ENCODE data around the gene TAGAP.
"Not testable (repeated sequence)": the region's sequence is repeated elsewhere in the genome, so short reads cannot be mapped to it uniquely, and the experiment has no call there.

The TAGAP gene

DNA sequence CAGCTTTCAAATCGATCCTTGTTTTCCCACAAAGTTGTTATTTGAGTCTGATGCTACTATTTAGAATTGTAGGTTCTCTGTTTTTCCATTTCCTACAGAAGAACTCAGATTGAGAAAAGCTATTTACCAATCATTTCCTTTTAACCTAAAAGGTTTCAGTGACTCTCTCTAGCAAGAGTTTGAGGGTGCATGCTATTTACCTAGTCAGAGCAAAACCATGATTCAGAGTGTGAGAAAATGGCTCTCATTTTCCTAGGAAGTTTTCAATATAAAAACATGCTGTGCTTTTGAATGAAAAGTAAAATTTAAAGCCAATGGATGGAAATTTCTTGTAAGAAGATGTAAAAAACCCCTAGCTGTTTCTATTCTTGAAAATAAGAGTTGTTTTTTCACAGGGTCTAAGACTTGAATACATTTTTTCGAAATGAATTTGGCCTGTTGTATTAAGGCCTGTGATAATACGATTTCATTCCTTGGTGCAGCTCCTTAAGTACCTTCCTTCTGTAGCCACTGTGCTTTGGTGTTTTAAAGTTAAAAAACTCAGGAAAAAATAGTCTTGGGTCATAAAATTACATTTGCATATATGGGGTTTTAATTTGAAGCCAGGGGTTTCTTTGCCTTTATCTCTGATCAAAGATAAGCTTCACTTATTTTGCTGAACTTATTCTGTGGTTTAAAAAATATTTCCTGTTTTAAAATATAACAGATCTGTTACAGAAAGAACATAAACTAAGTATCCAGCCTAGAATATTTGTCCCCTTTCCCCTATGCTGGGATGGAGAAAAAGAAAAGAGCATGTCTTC lies 26.8 kb downstream of the TAGAP start:
- no peaks in the 10 kb centered on the region for H3K27me3 ChIP-seq (ENCODE audit: control insufficient read depth in 2 of 2, insufficient read depth in 2 of 2, low read length in 2 of 2)
- H3K27ac ChIP-seq (ENCODE audit: low read depth in 2 of 2, low read length in 2 of 2), result no peak overlapping the region

GRCh38 chr6:159014406-159014805 lies 30.4 kb downstream of the TAGAP start:
- no peaks in the 10 kb centered on the region for H3K9me3 ChIP-seq (ENCODE audit: control insufficient read depth in 2 of 2, low read length in 2 of 2)
- no peaks in the 10 kb centered on the region for H3K4me1 ChIP-seq (ENCODE audit: control insufficient read depth in 2 of 2, insufficient read depth in 2 of 2, low read length in 2 of 2)
- no peaks in the 10 kb centered on the region for H3K27me3 ChIP-seq (ENCODE audit: control insufficient read depth in 2 of 2, insufficient read depth in 2 of 2, low read length in 2 of 2)
- H3K9ac ChIP-seq (ENCODE audit: low read depth in 1 of 2, low read length in 2 of 2), result no peak overlapping the region
- H3K27ac ChIP-seq (ENCODE audit: low read depth in 2 of 2, low read length in 2 of 2), result no peak overlapping the region
- H3K4me3 ChIP-seq (ENCODE audit: low read length in 2 of 2), result no peak overlapping the region
- no peaks in the 10 kb centered on the region for H3K36me3 ChIP-seq (ENCODE audit: control insufficient read depth in 2 of 2, insufficient read depth in 2 of 2, low read length in 2 of 2)

More for the DNA sequence above, 26.8 kb downstream of the TAGAP start:
- H3K4me3 ChIP-seq (ENCODE audit: low read length in 2 of 2), result no peak overlapping the region
- no peak overlapping the region for H3K9ac ChIP-seq (ENCODE audit: low read depth in 1 of 2, low read length in 2 of 2)
- H3K9me3 ChIP-seq (ENCODE audit: control insufficient read depth in 2 of 2, low read length in 2 of 2), result no peaks in the 10 kb centered on the region
- H3K4me1 ChIP-seq (ENCODE audit: control insufficient read depth in 2 of 2, insufficient read depth in 2 of 2, low read length in 2 of 2), result no peaks in the 10 kb centered on the region
- no peaks in the 10 kb centered on the region for H3K36me3 ChIP-seq (ENCODE audit: control insufficient read depth in 2 of 2, insufficient read depth in 2 of 2, low read length in 2 of 2)

- Histone ChIP-seq H3K4me3 (ENCODE audit: low read length in 2 of 2) (no peak overlapping the region), H3K36me3 (ENCODE audit: control insufficient read depth in 2 of 2, insufficient read depth in 2 of 2, low read length in 2 of 2) (no peaks in the 10 kb centered on the region), H3K9me3 (ENCODE audit: control insufficient read depth in 2 of 2, low read length in 2 of 2) (no peaks in the 10 kb centered on the region), H3K27me3 (ENCODE audit: control insufficient read depth in 2 of 2, insufficient read depth in 2 of 2, low read length in 2 of 2) (no peaks in the 10 kb centered on the region), H3K4me1 (ENCODE audit: control insufficient read depth in 2 of 2, insufficient read depth in 2 of 2, low read length in 2 of 2) (no peaks in the 10 kb centered on the region), H3K9ac (ENCODE audit: low read depth in 1 of 2, low read length in 2 of 2) (no peak overlapping the region), H3K27ac (ENCODE audit: low read depth in 2 of 2, low read length in 2 of 2) (no peak overlapping the region)
These were observed 31.6 kb downstream of the TAGAP start for GRCh38 chr6:159013229-159013628.

DNA sequence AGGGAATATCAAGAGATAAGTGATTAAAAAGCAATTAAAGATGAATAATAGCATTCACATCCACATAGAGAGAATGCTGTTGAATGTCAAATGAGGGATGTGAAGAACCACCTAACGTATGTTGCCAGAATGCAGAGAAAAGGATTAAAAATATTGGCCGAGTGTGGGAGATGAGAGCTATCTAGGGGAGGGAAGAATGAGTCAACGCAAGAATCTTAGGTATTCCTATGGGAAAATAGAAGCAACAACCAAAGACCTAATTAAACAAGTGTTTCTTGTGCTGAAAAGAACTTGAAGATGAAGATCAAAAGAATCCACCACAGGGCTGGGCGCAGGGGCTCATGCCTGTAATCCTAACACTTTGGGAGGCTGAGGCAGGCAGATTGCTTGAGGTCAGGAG lies 32.6 kb downstream of the TAGAP start:
- H3K27ac ChIP-seq (ENCODE audit: low read depth in 2 of 2, low read length in 2 of 2), result no peak overlapping the region
- H3K27me3 ChIP-seq (ENCODE audit: control insufficient read depth in 2 of 2, insufficient read depth in 2 of 2, low read length in 2 of 2), result no peaks in the 10 kb centered on the region
- no peaks in the 10 kb centered on the region for H3K9me3 ChIP-seq (ENCODE audit: control insufficient read depth in 2 of 2, low read length in 2 of 2)
- H3K4me1 ChIP-seq (ENCODE audit: control insufficient read depth in 2 of 2, insufficient read depth in 2 of 2, low read length in 2 of 2), result no peaks in the 10 kb centered on the region
- no peak overlapping the region for H3K9ac ChIP-seq (ENCODE audit: low read depth in 1 of 2, low read length in 2 of 2)
- no peak overlapping the region for H3K4me3 ChIP-seq (ENCODE audit: low read length in 2 of 2)
- H3K36me3 ChIP-seq (ENCODE audit: control insufficient read depth in 2 of 2, insufficient read depth in 2 of 2, low read length in 2 of 2), result no peaks in the 10 kb centered on the region

DNA sequence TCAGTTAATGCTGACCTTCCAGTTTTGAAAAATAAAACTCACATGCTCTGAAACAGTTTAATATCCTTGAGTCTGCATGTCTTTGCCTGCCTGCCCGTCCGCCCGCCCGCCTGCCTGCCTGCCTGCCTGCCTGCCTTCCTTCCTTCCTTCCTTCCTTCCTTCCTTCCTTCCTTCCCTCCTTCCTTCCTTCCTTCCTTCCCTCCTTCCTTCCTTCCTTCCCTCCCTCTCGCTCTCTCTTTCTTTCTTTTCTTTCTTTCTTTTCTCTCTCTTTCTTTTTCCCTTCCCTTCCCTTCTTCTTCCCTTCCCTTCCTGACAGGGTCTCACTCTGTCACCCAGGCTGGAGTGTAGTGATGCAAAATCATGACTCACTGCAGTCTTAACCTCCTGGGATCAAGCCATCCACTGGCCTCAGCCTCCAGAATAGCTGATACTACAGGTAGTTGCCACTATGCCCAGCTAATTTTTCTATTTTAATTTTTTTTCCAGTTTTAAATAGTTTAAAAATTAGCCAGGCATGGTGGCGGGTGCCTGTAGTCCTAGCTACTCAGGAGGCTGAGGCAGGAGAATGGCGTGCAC lies 34.7 kb downstream of the TAGAP start:
- H3K9ac ChIP-seq (ENCODE audit: low read depth in 1 of 2, low read length in 2 of 2); H3K4me1 ChIP-seq (ENCODE audit: control insufficient read depth in 2 of 2, insufficient read depth in 2 of 2, low read length in 2 of 2); H3K27ac ChIP-seq (ENCODE audit: low read depth in 2 of 2, low read length in 2 of 2); H3K27me3 ChIP-seq (ENCODE audit: control insufficient read depth in 2 of 2, insufficient read depth in 2 of 2, low read length in 2 of 2); H3K9me3 ChIP-seq (ENCODE audit: control insufficient read depth in 2 of 2, low read length in 2 of 2); H3K4me3 ChIP-seq (ENCODE audit: low read length in 2 of 2); H3K36me3 ChIP-seq (ENCODE audit: control insufficient read depth in 2 of 2, insufficient read depth in 2 of 2, low read length in 2 of 2): not testable (repeated sequence)

DNA sequence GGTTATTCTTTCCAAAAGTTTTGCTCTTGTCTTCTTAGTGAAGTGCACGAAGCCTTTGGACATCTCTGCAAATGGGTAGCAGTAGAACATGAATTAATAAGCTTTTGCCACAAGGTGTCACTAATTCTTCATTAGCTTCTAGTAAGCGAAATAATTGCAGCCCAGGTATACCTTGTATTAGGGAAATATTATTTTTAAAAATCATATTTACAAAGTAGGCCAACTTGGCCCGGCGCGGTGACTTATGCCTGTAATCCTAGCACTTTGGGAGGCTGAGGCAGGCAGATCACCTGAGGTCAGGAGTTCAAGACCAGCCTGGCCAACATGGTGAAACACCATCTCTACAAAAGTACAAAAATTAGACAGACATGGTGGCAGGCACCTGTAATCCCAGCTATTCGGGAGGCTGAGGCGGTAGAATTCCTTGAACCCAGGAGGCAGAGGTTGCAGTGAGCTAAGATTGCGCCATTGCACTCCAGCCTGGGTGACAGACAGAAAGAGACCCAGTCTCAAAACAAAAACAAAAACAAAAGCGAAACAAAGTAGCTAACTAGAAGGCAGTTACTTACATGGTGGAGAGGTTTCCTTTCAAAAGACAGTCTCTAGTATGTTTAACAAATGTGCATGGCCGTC lies 36.0 kb downstream of the TAGAP start:
- H3K36me3 ChIP-seq (ENCODE audit: control insufficient read depth in 2 of 2, insufficient read depth in 2 of 2, low read length in 2 of 2), result no peaks in the 10 kb centered on the region
- no peak overlapping the region for H3K27ac ChIP-seq (ENCODE audit: low read depth in 2 of 2, low read length in 2 of 2)
- H3K27me3 ChIP-seq (ENCODE audit: control insufficient read depth in 2 of 2, insufficient read depth in 2 of 2, low read length in 2 of 2), result no peaks in the 10 kb centered on the region
- peak overlapping the region in 1 of 2 donors; percentile 43 for H3K4me3 ChIP-seq (ENCODE audit: low read length in 2 of 2)
- H3K9me3 ChIP-seq (ENCODE audit: control insufficient read depth in 2 of 2, low read length in 2 of 2), result no peaks in the 10 kb centered on the region
- no peak overlapping the region for H3K9ac ChIP-seq (ENCODE audit: low read depth in 1 of 2, low read length in 2 of 2)
- H3K4me1 ChIP-seq (ENCODE audit: control insufficient read depth in 2 of 2, insufficient read depth in 2 of 2, low read length in 2 of 2), result no peaks in the 10 kb centered on the region

DNA sequence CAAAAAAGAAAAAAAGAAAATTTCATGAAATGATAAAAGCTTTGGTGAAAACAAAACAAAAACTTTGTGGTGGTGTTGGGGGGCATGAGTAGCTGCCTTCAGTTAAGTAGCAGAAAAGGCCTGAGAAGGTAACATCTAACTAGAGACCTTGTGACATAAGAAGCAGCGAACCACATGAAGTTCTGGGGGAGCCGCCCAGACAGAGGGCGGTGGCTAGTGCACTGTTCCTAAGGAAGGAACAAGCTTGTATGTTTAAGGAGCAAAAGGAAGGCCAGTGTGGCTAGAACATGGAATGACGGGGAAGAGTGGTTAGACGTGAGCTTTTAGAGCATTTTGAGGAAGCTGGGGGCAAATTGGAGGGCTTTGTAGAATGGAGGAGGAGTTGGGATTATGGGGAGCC lies 37.3 kb downstream of the TAGAP start:
- H3K27me3 ChIP-seq (ENCODE audit: control insufficient read depth in 2 of 2, insufficient read depth in 2 of 2, low read length in 2 of 2), result no peaks in the 10 kb centered on the region
- no peak overlapping the region for H3K27ac ChIP-seq (ENCODE audit: low read depth in 2 of 2, low read length in 2 of 2)
- no peaks in the 10 kb centered on the region for H3K9me3 ChIP-seq (ENCODE audit: control insufficient read depth in 2 of 2, low read length in 2 of 2)
- no peaks in the 10 kb centered on the region for H3K4me1 ChIP-seq (ENCODE audit: control insufficient read depth in 2 of 2, insufficient read depth in 2 of 2, low read length in 2 of 2)
- no peak overlapping the region for H3K4me3 ChIP-seq (ENCODE audit: low read length in 2 of 2)
- no peak overlapping the region for H3K9ac ChIP-seq (ENCODE audit: low read depth in 1 of 2, low read length in 2 of 2)
- no peaks in the 10 kb centered on the region for H3K36me3 ChIP-seq (ENCODE audit: control insufficient read depth in 2 of 2, insufficient read depth in 2 of 2, low read length in 2 of 2)

GRCh38 chr6:159005436-159005835 lies 39.4 kb downstream of the TAGAP start:
- Histone ChIP-seq H3K4me1 (ENCODE audit: control insufficient read depth in 2 of 2, insufficient read depth in 2 of 2, low read length in 2 of 2) (peaks cover 4 to 5% of the 10 kb centered on the region in 2 donors), H3K27ac (ENCODE audit: low read depth in 2 of 2, low read length in 2 of 2) (no peak overlapping the region), H3K4me3 (ENCODE audit: low read length in 2 of 2) (no peak overlapping the region), H3K9me3 (ENCODE audit: control insufficient read depth in 2 of 2, low read length in 2 of 2) (no peaks in the 10 kb centered on the region), H3K27me3 (ENCODE audit: control insufficient read depth in 2 of 2, insufficient read depth in 2 of 2, low read length in 2 of 2) (no peaks in the 10 kb centered on the region), H3K9ac (ENCODE audit: low read depth in 1 of 2, low read length in 2 of 2) (no peak overlapping the region), H3K36me3 (ENCODE audit: control insufficient read depth in 2 of 2, insufficient read depth in 2 of 2, low read length in 2 of 2) (no peaks in the 10 kb centered on the region)

GRCh38 chr6:159004592-159004991 lies 40.2 kb downstream of the TAGAP start:
- H3K27me3 ChIP-seq (ENCODE audit: control insufficient read depth in 2 of 2, insufficient read depth in 2 of 2, low read length in 2 of 2), result no peaks in the 10 kb centered on the region
- H3K9ac ChIP-seq (ENCODE audit: low read depth in 1 of 2, low read length in 2 of 2), result no peak overlapping the region
- H3K4me1 ChIP-seq (ENCODE audit: control insufficient read depth in 2 of 2, insufficient read depth in 2 of 2, low read length in 2 of 2), result peaks cover 4 to 6% of the 10 kb centered on the region in 2 donors

DNA sequence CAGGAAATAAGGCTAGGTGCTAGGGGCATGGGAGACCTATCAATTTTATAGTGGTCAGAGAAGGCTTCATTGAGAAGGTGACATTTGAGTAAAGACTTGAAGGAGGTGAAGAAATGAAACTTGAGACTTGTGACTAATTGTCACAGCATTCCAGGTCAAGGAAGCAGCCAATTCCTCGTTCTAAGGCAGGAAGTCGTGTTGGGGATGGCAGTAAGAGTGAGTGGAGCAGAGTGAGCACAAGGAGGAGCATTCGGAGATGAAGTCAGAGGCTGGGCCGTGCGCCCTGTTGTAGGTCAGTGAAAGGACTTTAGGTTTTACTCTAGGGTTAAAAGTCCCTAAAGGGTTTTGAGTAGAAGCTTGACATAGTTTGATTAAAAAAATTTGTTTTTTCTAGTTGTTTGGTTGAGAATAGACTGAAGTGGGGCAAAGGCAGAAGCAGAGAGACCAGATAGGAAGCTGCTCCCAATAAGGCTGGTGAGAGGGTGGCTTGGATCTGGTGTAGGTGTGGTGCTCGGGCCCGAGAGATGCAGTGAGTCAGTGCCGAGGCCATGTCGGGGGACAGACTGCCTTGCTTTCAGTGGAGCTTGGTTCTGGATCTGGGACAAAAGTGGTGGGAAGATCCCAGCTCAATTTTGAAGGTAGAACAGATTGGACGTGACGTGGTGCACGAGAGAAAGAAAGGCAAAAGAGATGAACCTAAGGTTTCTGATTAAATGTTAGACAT lies 42.2 kb downstream of the TAGAP start:
- Histone ChIP-seq H3K27me3 (ENCODE audit: control insufficient read depth in 2 of 2, insufficient read depth in 2 of 2, low read length in 2 of 2) (no peaks in the 10 kb centered on the region), H3K27ac (ENCODE audit: low read depth in 2 of 2, low read length in 2 of 2) (no peak overlapping the region), H3K36me3 (ENCODE audit: control insufficient read depth in 2 of 2, insufficient read depth in 2 of 2, low read length in 2 of 2) (no peaks in the 10 kb centered on the region), H3K9ac (ENCODE audit: low read depth in 1 of 2, low read length in 2 of 2) (no peak overlapping the region), H3K4me3 (ENCODE audit: low read length in 2 of 2) (no peak overlapping the region), H3K9me3 (ENCODE audit: control insufficient read depth in 2 of 2, low read length in 2 of 2) (no peaks in the 10 kb centered on the region), H3K4me1 (ENCODE audit: control insufficient read depth in 2 of 2, insufficient read depth in 2 of 2, low read length in 2 of 2) (peaks cover 4 to 12% of the 10 kb centered on the region in 2 donors)

More at GRCh38 chr6:159004592-159004991, 40.2 kb downstream of the TAGAP start:
- no peak overlapping the region for H3K27ac ChIP-seq (ENCODE audit: low read depth in 2 of 2, low read length in 2 of 2)
- H3K9me3 ChIP-seq (ENCODE audit: control insufficient read depth in 2 of 2, low read length in 2 of 2), result no peaks in the 10 kb centered on the region
- no peaks in the 10 kb centered on the region for H3K36me3 ChIP-seq (ENCODE audit: control insufficient read depth in 2 of 2, insufficient read depth in 2 of 2, low read length in 2 of 2)
- no peak overlapping the region for H3K4me3 ChIP-seq (ENCODE audit: low read length in 2 of 2)

All from mucosa of rectum (tissue), 2 donors.